Stimulated activated CD4-positive, alpha-beta T cell treated with anti-CD3 and anti-CD28 coated beads, Interleukin-4, amount 100 ng/mL, for 4 hours (primary cell): ENCODE measurements around the gene SPACA7.
"Not testable (repeated sequence)": the region's sequence is repeated elsewhere in the genome, so short reads cannot be mapped to it uniquely, and the experiment has no call there.

ENCODE experiments used
- DNase-seq, 2 experiments: peaks; one replicate each; pipeline ENCODE4 v3.0.0-alpha.2; 2020

Gene SPACA7

GRCh38 chr13:112431734-112432133 lies 55.6 kb downstream of the SPACA7 start:
- no peak for DNase-seq

DNA sequence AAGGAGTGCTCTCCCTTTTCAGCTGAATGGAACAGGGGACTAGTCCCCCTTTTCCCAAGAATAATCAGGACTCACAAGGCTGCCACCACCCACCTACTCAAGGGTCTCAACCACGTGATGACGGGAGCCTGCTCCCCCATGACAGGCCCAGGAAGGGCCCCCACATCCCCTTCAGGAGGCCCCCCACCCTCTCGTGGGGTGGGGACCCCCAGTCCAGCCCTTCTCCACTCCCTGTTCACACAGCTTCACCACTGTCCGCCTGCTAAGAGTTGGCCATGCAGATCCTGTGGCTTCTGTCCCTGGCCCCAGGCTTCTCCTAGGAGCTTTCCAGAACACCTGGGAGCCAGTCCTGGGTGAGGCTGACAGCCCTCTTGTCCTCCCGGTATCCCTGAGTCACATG lies 56.6 kb downstream of the SPACA7 start:
- not testable (repeated sequence) for DNase-seq

- not testable (repeated sequence) for DNase-seq
Measured at GRCh38 chr13:112433517-112433916, 57.4 kb downstream of the SPACA7 start.

GRCh38 chr13:112434032-112434431 lies 57.9 kb downstream of the SPACA7 start:
- DNase-seq, result no peak

DNA sequence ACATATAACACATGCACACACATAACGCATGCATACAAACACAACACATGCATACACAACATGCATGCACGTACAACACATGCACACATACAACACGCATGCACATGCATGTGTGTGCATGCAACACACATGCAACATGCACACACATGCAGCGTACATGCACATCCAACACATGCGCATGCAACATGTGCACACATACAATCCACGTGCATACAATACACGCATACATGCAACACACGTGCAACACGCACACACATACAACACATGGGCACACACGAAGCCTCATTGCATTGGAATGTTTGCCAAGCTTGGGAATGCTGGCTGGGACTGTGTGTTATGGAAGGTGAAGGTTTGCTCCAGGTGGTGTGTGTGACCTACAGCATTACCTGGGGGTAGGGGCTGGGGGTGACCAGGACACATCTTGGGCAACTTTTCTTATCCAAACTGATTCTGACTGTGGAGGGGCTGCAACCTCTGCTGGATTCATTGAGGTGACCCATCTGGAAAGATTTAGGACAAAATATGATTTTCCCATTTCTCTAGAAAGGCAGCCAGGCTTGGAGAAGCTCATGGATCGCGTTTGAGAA lies 58.9 kb downstream of the SPACA7 start:
- DNase-seq, result no peak

- DNase-seq, result no peak
Measured at GRCh38 chr13:112435973-112436372, 59.8 kb downstream of the SPACA7 start.

- no peak for DNase-seq
Measured at GRCh38 chr13:112438094-112438493, 61.9 kb downstream of the SPACA7 start.

DNA sequence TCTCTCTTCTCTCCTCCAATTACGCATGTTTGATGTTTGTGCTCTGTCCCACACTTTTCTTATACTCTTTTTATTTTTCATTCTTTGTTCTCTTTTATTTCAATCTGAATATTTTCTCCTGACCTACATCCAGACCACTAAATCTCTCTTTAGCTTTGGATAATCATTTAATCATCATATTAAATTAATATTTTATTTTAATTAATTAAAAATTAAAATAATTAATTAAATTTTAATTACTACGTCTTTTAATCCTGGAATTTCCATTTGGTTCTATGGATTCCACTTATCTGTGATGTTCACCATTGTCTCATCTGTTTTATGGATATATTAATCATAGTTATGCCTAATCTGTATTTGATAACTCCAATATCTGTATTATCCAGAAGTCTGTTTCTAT lies 62.4 kb downstream of the SPACA7 start:
- no peak for DNase-seq

DNA sequence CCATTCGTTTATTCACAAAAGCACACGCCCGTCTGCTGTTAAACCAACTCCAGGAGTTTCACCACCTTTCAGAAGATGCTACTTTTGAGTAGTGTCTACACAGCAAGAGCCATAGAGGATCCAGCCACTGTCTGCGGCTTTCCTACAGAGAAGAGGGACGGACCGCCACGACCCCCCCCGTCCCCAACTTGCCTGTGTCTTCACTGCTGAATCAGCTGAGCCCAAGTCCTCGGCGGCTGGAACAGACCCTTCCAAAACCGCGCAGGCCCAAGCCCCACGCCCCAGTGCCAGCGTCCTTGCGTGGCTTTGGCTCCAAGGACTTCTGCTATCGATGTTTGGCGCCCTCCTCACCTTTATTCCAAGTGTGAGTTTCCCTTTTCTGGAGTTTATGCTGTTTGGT lies 65.1 kb downstream of the SPACA7 start:
- no peak for DNase-seq

- no peak for DNase-seq
Measured at GRCh38 chr13:112441779-112442310, 65.7 kb downstream of the SPACA7 start.

DNA sequence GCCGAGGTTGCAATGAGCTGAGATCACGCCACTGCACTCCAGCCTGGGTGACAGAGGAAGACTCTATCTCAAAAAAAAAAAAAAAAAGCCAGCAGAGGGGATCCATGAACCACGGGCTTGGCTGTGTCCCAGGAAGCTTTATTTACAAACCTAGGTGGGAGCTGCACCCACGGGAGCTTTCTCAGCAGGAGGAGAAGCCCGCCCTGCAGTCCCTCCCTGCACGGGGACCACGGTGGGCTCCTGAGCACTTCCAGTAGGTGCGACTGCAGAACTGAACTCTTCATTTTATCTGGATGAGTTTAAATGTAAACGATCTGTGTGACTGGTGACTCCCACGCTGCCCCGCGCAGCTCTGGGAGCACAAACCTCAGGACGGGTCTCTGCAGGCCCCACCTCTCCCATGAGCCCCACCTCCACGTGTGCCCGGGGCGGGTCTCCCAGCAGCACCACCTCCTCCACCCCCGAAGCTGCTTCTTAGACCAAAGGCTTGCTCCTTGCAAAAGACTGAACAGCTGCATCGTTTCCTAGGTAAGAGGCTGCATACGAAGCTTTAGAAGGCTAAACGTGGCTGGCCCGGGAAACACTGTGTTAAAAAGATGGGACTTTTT lies 66.4 kb downstream of the SPACA7 start:
- DNase-seq, result no peak

DNA sequence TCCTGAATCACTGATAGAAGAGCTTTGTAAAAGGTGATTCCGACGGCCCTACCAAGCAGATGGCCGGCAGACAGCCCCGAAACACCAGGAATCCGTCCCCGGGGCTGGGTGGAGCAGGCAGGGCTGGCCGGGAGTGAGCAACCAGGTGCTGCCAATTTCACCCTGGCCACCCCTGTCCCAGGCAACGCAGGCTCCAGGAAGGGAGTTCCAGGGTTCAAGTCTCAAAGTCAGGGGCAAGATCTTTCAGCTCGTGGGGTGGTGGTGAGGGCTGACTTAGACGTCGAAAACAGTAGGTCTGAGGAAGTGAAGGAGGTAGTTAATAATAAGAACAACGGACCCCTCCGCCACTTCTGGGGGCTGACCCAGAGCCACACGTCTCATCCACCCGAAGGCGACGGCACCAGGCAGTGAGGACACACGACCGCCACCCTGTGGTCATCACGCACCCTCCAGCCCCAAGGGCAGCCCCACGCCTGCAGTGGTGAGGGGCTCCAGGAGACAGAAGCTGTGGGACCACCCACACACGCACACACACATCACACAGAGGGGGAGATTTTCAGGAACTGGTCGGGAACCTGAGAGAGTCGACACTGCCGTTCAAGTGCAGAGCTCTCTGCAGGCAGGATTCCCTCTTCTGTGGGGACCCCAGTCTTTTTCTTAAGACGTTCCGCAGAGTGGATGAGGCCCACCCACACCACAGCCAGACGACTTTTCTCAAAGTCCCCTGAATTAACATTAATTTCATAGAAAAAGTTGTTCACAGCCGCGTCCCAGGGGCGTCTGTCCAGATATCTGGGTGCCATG lies 67.2 kb downstream of the SPACA7 start:
- no peak for DNase-seq

DNA sequence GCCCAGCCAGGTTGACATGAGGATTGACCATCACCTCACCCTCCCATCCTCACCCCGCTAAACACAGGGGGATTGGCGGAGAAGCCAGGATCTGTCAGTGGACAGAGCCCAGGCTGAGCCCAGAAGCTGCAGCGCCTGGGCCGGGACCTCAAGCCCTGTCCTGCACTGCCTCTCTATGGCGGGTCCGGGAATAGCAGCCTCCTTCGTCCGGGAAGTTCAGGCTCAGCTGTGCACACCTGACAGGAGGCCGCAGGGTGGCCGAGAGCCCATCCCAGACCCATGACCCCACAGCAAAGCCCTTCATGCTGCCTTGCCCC lies 67.8 kb downstream of the SPACA7 start:
- DNase-seq, result peak in 1 of 2 experiments; percentile 24

DNA sequence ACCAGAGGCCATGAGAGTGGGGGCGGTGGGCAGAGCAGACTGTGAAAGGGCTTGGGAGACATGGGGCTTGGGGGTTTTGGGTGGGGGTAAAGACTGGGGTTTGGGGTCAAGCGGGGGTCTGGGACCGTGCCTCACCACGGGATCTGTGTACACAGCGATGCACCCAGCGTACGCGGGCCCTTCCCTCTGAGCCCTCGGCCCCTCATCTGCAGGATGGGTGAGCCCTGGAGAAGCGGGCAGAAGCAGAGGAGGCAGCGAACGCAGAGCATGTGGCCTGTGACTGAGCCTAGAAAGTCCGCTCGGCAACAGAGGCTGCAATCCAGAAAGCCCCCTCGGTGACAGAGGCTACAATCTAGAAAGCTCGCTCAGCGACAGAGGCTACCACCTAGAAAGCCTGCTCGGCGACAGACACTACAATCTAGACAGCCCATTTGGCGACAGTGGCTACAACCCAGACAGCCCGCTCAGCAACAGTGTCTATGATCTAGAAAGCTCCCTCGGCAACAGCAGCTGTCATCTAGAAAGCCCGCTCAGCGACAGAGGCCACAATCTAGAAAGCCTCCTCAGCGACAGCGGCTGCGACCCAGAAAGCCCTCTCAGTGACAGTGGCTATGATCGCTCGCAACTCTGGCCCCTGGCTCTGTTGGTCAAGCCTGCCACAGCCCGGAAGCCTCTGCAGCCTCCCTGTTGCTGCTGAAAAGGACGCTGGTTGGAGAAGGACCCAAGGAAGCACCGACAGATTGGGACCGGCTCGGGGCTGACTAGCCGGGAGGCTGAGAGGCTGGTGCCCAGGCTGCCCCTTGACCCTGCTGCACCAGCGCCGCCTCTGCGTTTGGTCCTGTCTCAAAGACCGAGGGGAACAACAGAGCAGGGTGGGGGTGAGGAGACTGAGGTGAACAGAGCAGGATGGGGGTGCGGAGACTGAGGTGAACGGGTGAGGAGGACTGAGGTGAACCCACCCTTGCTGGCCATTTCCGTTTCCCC lies 68.6 kb downstream of the SPACA7 start:
- DNase-seq, result no peak

GRCh38 chr13:112445411-112446271 lies 69.5 kb downstream of the SPACA7 start:
- DNase-seq, result no peak

- no peak for DNase-seq
Measured at GRCh38 chr13:112446347-112446861, 70.2 kb downstream of the SPACA7 start.

DNA sequence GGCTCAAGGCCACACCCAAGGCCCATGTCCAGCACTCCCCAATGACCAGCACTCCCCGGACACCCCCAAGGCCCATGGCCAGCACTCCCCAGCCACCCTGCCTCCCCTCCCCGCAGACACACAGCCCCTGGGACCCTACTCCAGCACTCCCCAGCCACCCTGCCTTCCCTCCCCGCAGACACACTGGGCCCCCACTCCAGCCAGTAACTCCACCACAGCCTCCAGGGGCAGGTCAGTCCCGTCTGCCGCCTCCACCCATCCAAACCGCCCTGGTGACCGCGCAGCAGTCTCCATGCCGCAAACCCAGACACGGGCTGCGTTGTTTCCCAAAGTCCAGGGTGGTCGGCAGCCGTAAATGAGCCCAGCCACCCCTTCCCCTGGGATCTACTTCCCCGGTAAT lies 70.7 kb downstream of the SPACA7 start:
- DNase-seq, result no peak

DNA sequence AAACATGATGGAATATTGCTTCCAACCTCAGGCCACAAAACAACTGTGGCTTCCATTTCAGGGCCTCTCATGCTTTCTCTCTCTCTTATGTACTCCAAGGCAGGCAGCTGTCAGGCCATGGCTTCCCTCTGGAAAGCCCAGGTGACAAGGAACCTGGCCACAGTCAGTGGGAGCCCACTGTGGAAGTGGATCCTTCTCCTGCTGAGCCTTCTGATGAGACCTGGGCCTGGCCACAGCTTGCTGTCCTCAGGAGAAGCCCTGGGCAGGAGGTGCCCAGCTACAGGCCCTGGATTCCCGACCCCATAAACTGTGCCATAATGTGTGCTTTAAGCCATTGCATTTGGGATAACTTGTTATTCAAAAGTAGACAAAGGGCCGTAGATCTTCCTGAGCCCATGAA lies 71.2 kb downstream of the SPACA7 start:
- DNase-seq, result no peak

- no peak for DNase-seq
Measured at GRCh38 chr13:112447761-112448603, 71.8 kb downstream of the SPACA7 start.
